PC-3 (cell line): Measurements from ENCODE around the gene WSCD2. TPM values are rescaled to one million over a fixed set of nuclear protein-coding genes. Genes with fewer than 3 reads are reported as not detected.

Experiments
- ATAC-seq: fragments of 200-7000 bp; cut with Tn5 transposase; 2 replicates; pipeline ENCODE4 v1.9.1; 2020; ENCODE audit warnings: mild to moderate bottlenecking, moderate library complexity
- BruUV-seq: library from RNA; stranded (reverse); fragments of 400-500 nt; replicated peaks from 2 replicates; lab custom pipeline; 2021; lab: Mats Ljungman, UMichigan
- CTCF ChIA-PET: fragments of 300-600 bp; sonication (Branson Sonifier 250); formaldehyde crosslinking; loops from one replicate; lab custom pipeline; 2022; ENCODE audit warnings: antibody characterized with exemption; lab: Charles Lee
- POLR2A ChIA-PET: fragments of 300-600 bp; sonication (Branson Sonifier 250); formaldehyde crosslinking; loops from one replicate; lab custom pipeline; 2022; ENCODE audit warnings: antibody characterized with exemption; ENCODE audit not compliant: unreplicated experiment; lab: Charles Lee
- DNase-seq: peaks from one replicate; pipeline ENCODE4 v3.0.0-alpha.2; 2015
- H2AFZ ChIP-seq: fragments of 300-600 bp; sonication (generic); 2 replicates; pipeline ENCODE4 v1.6.0; 2016; ENCODE audit warnings: antibody characterized with exemption, low read length
- H3F3A ChIP-seq: fragments of 300-600 bp; sonication (generic); one replicate; pipeline ENCODE4 v1.6.0; 2017; ENCODE audit warnings: antibody characterized with exemption, low read length, control low read depth, mild to moderate bottlenecking; ENCODE audit not compliant: unreplicated experiment
- H3K27ac ChIP-seq: fragments of 300-600 bp; sonication (generic); 2 replicates; pipeline ENCODE4 v1.5.1; 2016; ENCODE audit warnings: mild to moderate bottlenecking, low read length
- H3K27me3 ChIP-seq: fragments of 300-600 bp; sonication (generic); 2 replicates; pipeline ENCODE4 v1.6.1; 2016; ENCODE audit warnings: low read length, mixed read lengths
- H3K36me3 ChIP-seq: fragments of 300-600 bp; sonication (generic); 2 replicates; pipeline ENCODE4 v1.6.1; 2016; ENCODE audit warnings: low read depth, mixed run types, low read length, mixed read lengths
- H3K4me1 ChIP-seq: fragments of 300-600 bp; sonication (generic); 2 replicates; pipeline ENCODE4 v1.5.1; 2016; ENCODE audit warnings: low read length; ENCODE audit not compliant: insufficient read depth
- H3K4me2 ChIP-seq: fragments of 300-600 bp; sonication (generic); 2 replicates; pipeline ENCODE4 v1.6.0; 2016; ENCODE audit warnings: low read length
- H3K4me3 ChIP-seq: fragments of 300-600 bp; sonication (generic); 2 replicates; pipeline ENCODE4 v1.5.1; 2016; ENCODE audit warnings: mild to moderate bottlenecking, low read length, mixed read lengths
- H3K79me2 ChIP-seq: fragments of 300-600 bp; sonication (generic); 2 replicates; pipeline ENCODE4 v1.6.1; 2017; ENCODE audit warnings: low read length, mixed read lengths
- H3K9ac ChIP-seq: fragments of 300-600 bp; sonication (generic); 2 replicates; pipeline ENCODE4 v1.6.0; 2016; ENCODE audit warnings: mild to moderate bottlenecking, low read length
- H3K9me2 ChIP-seq: fragments of 300-600 bp; sonication (generic); replicated peaks from 2 replicates; pipeline ENCODE4 v1.6.1; 2016; ENCODE audit warnings: mixed run types, low read length, mixed read lengths
- H3K9me3 ChIP-seq: fragments of 300-600 bp; sonication (generic); 2 replicates; pipeline ENCODE4 v1.6.1; 2016; ENCODE audit warnings: low read length, mixed read lengths
- H4K20me1 ChIP-seq: fragments of 300-600 bp; sonication (generic); 2 replicates; pipeline ENCODE4 v1.6.1; 2016; ENCODE audit warnings: low read length, mixed read lengths
- CTCF ChIP-seq: fragments of 300-600 bp; sonication (generic); conservative IDR thresholded peaks from 2 replicates; pipeline ENCODE4 v1.5.1; 2017; ENCODE audit warnings: antibody characterized with exemption, low read depth, mild to moderate bottlenecking, low read length
- EZH2 ChIP-seq: fragments of 300-600 bp; sonication (generic); IDR thresholded peaks from one replicate; pipeline ENCODE4 v1.6.1; 2017; ENCODE audit warnings: antibody characterized with exemption, mild to moderate bottlenecking, low read length; ENCODE audit not compliant: unreplicated experiment
- EZH2phosphoT487 ChIP-seq: fragments of 300-600 bp; sonication (generic); IDR thresholded peaks from 2 replicates; pipeline ENCODE4 v1.6.1; 2018; ENCODE audit warnings: mild to moderate bottlenecking, antibody characterized with exemption, low read length, borderline replicate concordance
- intact Hi-C: fragments of 100-400 bp; cut with micrococcal nuclease; formaldehyde crosslinking; loops from 2 replicates; pipeline ENCODE4 v1.9.0; 2023
- total RNA-seq: library from RNA; depleted of rRNA; stranded (reverse); fragments of >200 nt; gene quantifications from 2 replicates; pipeline ENCODE4 v1.2.3, GENCODE V29; 2014

Gene WSCD2
- total RNA-seq, 1 experiment from 2014 or later = not detected

DNA sequence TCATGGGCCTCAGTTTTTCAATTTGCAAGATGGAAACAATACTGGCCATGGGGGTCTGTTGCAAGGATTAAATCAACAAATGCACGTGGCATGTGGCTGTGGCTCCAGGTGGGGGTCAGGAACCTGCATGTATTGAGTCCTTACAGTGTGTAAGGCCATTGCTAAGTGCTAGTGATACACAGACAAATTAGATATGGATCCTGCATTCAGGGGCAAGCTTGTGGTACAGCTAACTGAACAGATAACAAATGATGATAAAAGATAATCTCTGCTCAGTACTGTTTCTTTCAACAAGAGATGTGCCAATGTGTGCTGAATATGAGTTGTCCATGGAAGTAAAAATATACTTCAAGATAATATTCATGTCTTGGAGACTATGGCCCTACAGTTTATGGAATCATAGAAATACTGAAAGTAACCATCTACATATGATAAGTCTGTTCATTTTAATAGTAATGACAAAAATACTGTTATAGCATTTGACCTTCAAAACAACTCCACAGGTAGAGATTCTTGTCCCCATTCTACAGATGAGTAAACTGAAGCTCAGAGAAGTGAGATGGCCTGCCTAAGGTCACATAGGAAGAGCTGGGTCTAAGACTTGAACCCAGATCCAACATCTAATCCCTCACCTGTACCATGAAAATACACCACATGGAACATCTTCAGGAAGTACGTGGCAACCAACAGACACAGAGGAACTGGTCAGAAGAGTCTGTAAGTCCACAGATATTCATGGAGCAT, 7.2 kb upstream of the WSCD2 start:
- ChIA-PET CTCF (no interaction called here), POLR2A (no interaction called here)
- Histone ChIP-seq H3K79me2 (no peaks in the 10 kb centered on the region), H3K36me3 (no peaks in the 10 kb centered on the region), H2AFZ (no peak overlapping the region), H3K9ac (no peak overlapping the region), H3K4me3 (no peak overlapping the region), H3F3A (no peaks in the 10 kb centered on the region), H3K9me2 (no peaks in the 10 kb centered on the region; the same call in 1 of the 2 replicates), H3K4me1 (no peaks in the 10 kb centered on the region), H3K4me2 (no peak overlapping the region), H4K20me1 (no peaks in the 10 kb centered on the region), H3K9me3 (no peaks in the 10 kb centered on the region), H3K27me3 (peaks cover 51% of the 10 kb centered on the region), H3K27ac (no peak overlapping the region)
- no TSS peak for BruUV-seq
- no peak for ATAC-seq
- TF ChIP-seq EZH2phosphoT487 = no peak
- no peak for TF ChIP-seq CTCF
- no peak for TF ChIP-seq EZH2
- no peak for DNase-seq
- intact Hi-C loops = no loop called here

GRCh38 chr12:108122644-108123043, 6.4 kb upstream of the WSCD2 start:
- BruUV-seq = no TSS peak
- no peak for TF ChIP-seq EZH2
- TF ChIP-seq CTCF = no peak
- no peak for TF ChIP-seq EZH2phosphoT487

DNA sequence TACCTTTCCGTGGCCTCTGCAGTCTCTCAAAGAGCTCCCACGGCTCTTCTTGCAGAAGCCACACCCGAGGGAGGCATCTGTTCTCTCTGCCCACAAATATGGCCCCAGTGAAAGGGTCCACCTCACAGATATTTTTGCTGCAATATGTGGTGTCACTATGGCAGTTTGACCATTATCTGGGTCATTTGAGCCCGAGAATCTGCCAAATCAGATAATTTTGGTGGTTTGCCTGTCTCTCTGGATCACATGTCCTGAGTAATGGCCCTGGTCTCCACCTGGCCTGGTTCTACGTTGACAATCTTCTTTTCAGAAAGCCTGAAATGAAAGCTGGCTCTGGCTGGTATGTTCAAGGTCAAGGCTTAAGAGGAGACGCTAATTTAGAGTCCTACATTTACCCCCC, 5.7 kb upstream of the WSCD2 start:
- no peaks in the 10 kb centered on the region for H4K20me1 ChIP-seq
- H3K36me3 ChIP-seq = no peaks in the 10 kb centered on the region
- no peak overlapping the region for H3K9ac ChIP-seq
- no peaks in the 10 kb centered on the region for H3F3A ChIP-seq
- ATAC-seq (no peak), DNase-seq (no peak)
- H3K9me2 ChIP-seq = no peaks in the 10 kb centered on the region
- POLR2A ChIA-PET = no interaction called here
- no peaks in the 10 kb centered on the region for H3K4me1 ChIP-seq
- H3K9me3 ChIP-seq = no peaks in the 10 kb centered on the region
- H3K27me3 ChIP-seq = peaks cover 53% of the 10 kb centered on the region
- CTCF ChIA-PET = no interaction called here
- no peak for TF ChIP-seq CTCF
- TF ChIP-seq EZH2 = no peak
- no peak for TF ChIP-seq EZH2phosphoT487
- H2AFZ ChIP-seq = no peak overlapping the region
- H3K27ac ChIP-seq = no peak overlapping the region
- H3K4me2 ChIP-seq = no peak overlapping the region
- intact Hi-C loops = no loop called here
- no TSS peak for BruUV-seq
- H3K4me3 ChIP-seq = no peak overlapping the region
- H3K79me2 ChIP-seq = no peaks in the 10 kb centered on the region

More at GRCh38 chr12:108122644-108123043, 6.4 kb upstream of the WSCD2 start:
- H3K79me2 ChIP-seq = no peaks in the 10 kb centered on the region
- no peak overlapping the region for H2AFZ ChIP-seq
- no peak overlapping the region for H3K27ac ChIP-seq
- intact Hi-C loops = no loop called here
- no peak for DNase-seq
- H3K4me3 ChIP-seq = no peak overlapping the region
- peaks cover 51% of the 10 kb centered on the region for H3K27me3 ChIP-seq
- no peaks in the 10 kb centered on the region for H3F3A ChIP-seq
- no peaks in the 10 kb centered on the region for H3K36me3 ChIP-seq
- H3K4me1 ChIP-seq = no peaks in the 10 kb centered on the region
- H3K4me2 ChIP-seq = no peak overlapping the region
- ChIA-PET POLR2A (no interaction called here), CTCF (no interaction called here)
- no peaks in the 10 kb centered on the region for H4K20me1 ChIP-seq
- H3K9me2 ChIP-seq = no peaks in the 10 kb centered on the region; the same call in 1 of the 2 replicates
- H3K9ac ChIP-seq = no peak overlapping the region
- ATAC-seq = no peak
- H3K9me3 ChIP-seq = no peaks in the 10 kb centered on the region
